EH (cell line): ENCODE measurements around the gene CMA1.

Experiments
- DNase-seq: peaks from one replicate; pipeline ENCODE4 v3.0.0-alpha.2; 2015; ENCODE audit warnings: low read depth

The CMA1 gene

GRCh38 chr14:24465805-24466204 is 42.3 kb downstream of the CMA1 start:
- no peak for DNase-seq

GRCh38 chr14:24465368-24465767 is 42.7 kb downstream of the CMA1 start:
- DNase-seq = no peak

GRCh38 chr14:24463884-24464785 is 43.9 kb downstream of the CMA1 start:
- no peak for DNase-seq

- DNase-seq = no peak
These were observed 44.8 kb downstream of the CMA1 start for GRCh38 chr14:24463017-24463883.

GRCh38 chr14:24461336-24461735 is 46.7 kb downstream of the CMA1 start:
- no peak for DNase-seq

GRCh38 chr14:24459331-24459730 is 48.7 kb downstream of the CMA1 start:
- no peak for DNase-seq

GRCh38 chr14:24458736-24459135 is 49.3 kb downstream of the CMA1 start:
- no peak for DNase-seq

GRCh38 chr14:24456980-24457379 is 51.1 kb downstream of the CMA1 start:
- DNase-seq = no peak
